Endothelial cell of umbilical vein (primary cell): ENCODE measurements around the gene NCK1. TPM values are rescaled to one million over a fixed set of nuclear protein-coding genes. Genes with fewer than 3 reads are reported as not detected.

Source experiments
- BruUV-seq: library from RNA; stranded (reverse); fragments of 400-500 nt; replicated peaks from 2 replicates; lab custom pipeline; 2021; lab: Mats Ljungman, UMichigan
- CTCF ChIA-PET: fragments of 300-600, 350-600 bp; sonication (Branson Sonifier 250); formaldehyde crosslinking; loops from one replicate; lab custom pipeline; 2021; ENCODE audit warnings: antibody characterized with exemption, inconsistent platforms; lab: Charles Lee
- POLR2A ChIA-PET: fragments of 300-600, 350-600 bp; sonication (Branson Sonifier 250); formaldehyde crosslinking; loops from one replicate; lab custom pipeline; 2021; ENCODE audit warnings: antibody characterized with exemption, inconsistent platforms; lab: Charles Lee
- DNase-seq: peaks from one replicate; pipeline ENCODE4 v3.0.0-alpha.2; 2011; ENCODE audit warnings: low read depth, low spot score
- FAIRE-seq: peaks from 2 replicates; lab custom pipeline; 2011; peaks lifted over from hg19 to GRCh38; lab: Jason Lieb, UNC
- H2AFZ ChIP-seq: 2 replicates; pipeline ENCODE4 v1.6.0; 2012; ENCODE audit warnings: low read depth, low read length, control low read depth, inconsistent platforms
- H3K27ac ChIP-seq: 2 replicates; pipeline ENCODE4 v1.5.1; 2011; ENCODE audit warnings: low read depth, mild to moderate bottlenecking, control low read depth, low read length, moderate library complexity; ENCODE audit not compliant: insufficient read depth
- H3K27me3 ChIP-seq, 2 experiments: 2 replicates each; pipeline versions ENCODE4 v1.6.0 to v1.6.1; 2011; ENCODE audit warnings: low read length in 2 of 2, mixed read lengths in 1 of 2; ENCODE audit not compliant: control insufficient read depth in 2 of 2, insufficient read depth in 2 of 2
- H3K36me3 ChIP-seq, 2 experiments: 2 replicates in 1 of 2; 3 replicates in 1 of 2; pipeline ENCODE4 v1.5.1; 2011; ENCODE audit warnings: low read length in 2 of 2, mild to moderate bottlenecking in 1 of 2, moderate library complexity in 1 of 2; ENCODE audit not compliant: control insufficient read depth in 2 of 2, insufficient read depth in 2 of 2; ENCODE audit errors: extremely low read depth in 1 of 2
- H3K4me1 ChIP-seq: 3 replicates; pipeline ENCODE4 v1.5.1; 2011; ENCODE audit warnings: mild to moderate bottlenecking, low read length; ENCODE audit not compliant: control insufficient read depth, insufficient read depth; ENCODE audit errors: extremely low read depth
- H3K4me2 ChIP-seq: 2 replicates; pipeline ENCODE4 v1.6.1; 2011; ENCODE audit warnings: low read length, control low read depth, mixed read lengths; ENCODE audit not compliant: insufficient read depth
- H3K4me3 ChIP-seq, 3 experiments: fragments of 200-600 bp in 1 of 3; sonication (generic), shearing (Covaris generic) in 1 of 3; replicated peaks in 1 of 3; 2 replicates each; pipeline ENCODE4 v1.5.1; 2011 to 2016; ENCODE audit warnings: control low read depth in 3 of 3, low read length in 3 of 3, mild to moderate bottlenecking in 2 of 3, inconsistent platforms in 1 of 3, low read depth in 1 of 3, moderate library complexity in 1 of 3; ENCODE audit not compliant: insufficient read depth in 1 of 3
- H3K79me2 ChIP-seq: 2 replicates; pipeline ENCODE4 v1.6.0; 2012; ENCODE audit warnings: low read length, inconsistent platforms; ENCODE audit not compliant: control insufficient read depth, insufficient read depth
- H3K9ac ChIP-seq: replicated peaks from 2 replicates; pipeline ENCODE3; 2011; ENCODE audit warnings: low read length, control low read depth; ENCODE audit not compliant: insufficient read depth; ENCODE audit errors: extremely low read depth
- H3K9me1 ChIP-seq: replicated peaks from 3 replicates; pipeline ENCODE4 v1.6.0; 2011; ENCODE audit warnings: mild to moderate bottlenecking, low read length; ENCODE audit not compliant: control insufficient read depth, insufficient read depth; ENCODE audit errors: extremely low read depth
- H3K9me3 ChIP-seq: replicated peaks from 2 replicates; pipeline ENCODE4 v1.5.1; 2012; ENCODE audit warnings: low read length, inconsistent platforms; ENCODE audit not compliant: control insufficient read depth, insufficient read depth
- H4K20me1 ChIP-seq: replicated peaks from 2 replicates; pipeline ENCODE3; 2011; ENCODE audit warnings: mild to moderate bottlenecking, low read length; ENCODE audit not compliant: control insufficient read depth, insufficient read depth; ENCODE audit errors: extremely low read depth
- CTCF ChIP-seq, 2 donors: IDR thresholded peaks; 1 replicate in 1 of 2; 2 replicates in 1 of 2; pipeline ENCODE4 v1.5.1; 2011; ENCODE audit warnings: low read length in 2 of 2, mild to moderate bottlenecking in 2 of 2, moderate library complexity in 2 of 2, control low read depth in 1 of 2, inconsistent platforms in 1 of 2, low read depth in 1 of 2; ENCODE audit not compliant: insufficient read depth in 1 of 2; ENCODE audit errors: extremely low read depth in 1 of 2
- EZH2 ChIP-seq: IDR thresholded peaks from 2 replicates; pipeline ENCODE4 v1.6.1; 2012; ENCODE audit warnings: borderline replicate concordance, low read depth, mild to moderate bottlenecking, moderate library complexity, low read length, inconsistent platforms; ENCODE audit not compliant: severe bottlenecking
- FOS ChIP-seq: IDR thresholded peaks from 2 replicates; pipeline ENCODE4 v1.6.1; 2011; ENCODE audit warnings: mild to moderate bottlenecking, low read length, moderate library complexity, borderline replicate concordance; ENCODE audit not compliant: insufficient read depth
- GATA2 ChIP-seq: IDR thresholded peaks from 2 replicates; pipeline ENCODE4 v1.7.0; 2011; ENCODE audit warnings: low read depth, mild to moderate bottlenecking, moderate library complexity, mixed read lengths, low read length; ENCODE audit not compliant: insufficient read length, insufficient read depth
- JUN ChIP-seq: IDR thresholded peaks from 2 replicates; pipeline ENCODE4 v1.6.1; 2011; ENCODE audit warnings: borderline replicate concordance, low read depth; ENCODE audit not compliant: insufficient read length, insufficient read depth
- MAX ChIP-seq: IDR thresholded peaks from 2 replicates; pipeline ENCODE4 v1.6.1; 2011; ENCODE audit not compliant: insufficient read depth, insufficient read length
- MYC ChIP-seq: IDR thresholded peaks from one replicate; pipeline ENCODE4 v1.6.1; 2011; ENCODE audit warnings: mild to moderate bottlenecking, low read depth, low read length
- POLR2A ChIP-seq: IDR thresholded peaks from 2 replicates; pipeline ENCODE4 v1.6.1; 2012; ENCODE audit warnings: low read depth, mild to moderate bottlenecking, control low read depth, low read length
- POLR2AphosphoS5 ChIP-seq: IDR thresholded peaks from 2 replicates; pipeline ENCODE4 v1.6.1; 2012; ENCODE audit warnings: low read depth, mild to moderate bottlenecking, control low read depth, low read length, moderate library complexity; ENCODE audit not compliant: insufficient read depth
- dilution Hi-C: fragments of 300-500 bp; cut with MboI; formaldehyde crosslinking; loops from one replicate; pipeline ENCODE4 v1.15.0; 2019; ENCODE audit warnings: low sequenced_read_pairs; ENCODE audit not compliant: extremely low pct_ligation_motif_present
- intact Hi-C: fragments of 100-400 bp; cut with micrococcal nuclease; formaldehyde crosslinking; loops from one replicate; pipeline ENCODE4 v1.10.0; 2022
- polyA plus RNA-seq, 4 experiments: library from polyadenylated mRNA; depleted of rRNA in 3 of 4; stranded (reverse) in 3 of 4; unstranded in 1 of 4; fragments of >200 nt; gene quantifications; 2 replicates each; pipeline versions ENCODE4 v1.2.1 to v1.2.3, GENCODE V29; 2011 to 2012; ENCODE audit warnings: missing spikeins in 1 of 4
- total RNA-seq: library from RNA; stranded (reverse); gene quantifications from 2 replicates; pipeline ENCODE4 v1.2.3, GENCODE V29; 2021

Gene NCK1
- total and polyA plus RNA-seq, 2 donors (not counting 3 experiments of a cell fraction or from before 2014, with no cell fraction given), result 19.3 to 52.2 TPM

DNA sequence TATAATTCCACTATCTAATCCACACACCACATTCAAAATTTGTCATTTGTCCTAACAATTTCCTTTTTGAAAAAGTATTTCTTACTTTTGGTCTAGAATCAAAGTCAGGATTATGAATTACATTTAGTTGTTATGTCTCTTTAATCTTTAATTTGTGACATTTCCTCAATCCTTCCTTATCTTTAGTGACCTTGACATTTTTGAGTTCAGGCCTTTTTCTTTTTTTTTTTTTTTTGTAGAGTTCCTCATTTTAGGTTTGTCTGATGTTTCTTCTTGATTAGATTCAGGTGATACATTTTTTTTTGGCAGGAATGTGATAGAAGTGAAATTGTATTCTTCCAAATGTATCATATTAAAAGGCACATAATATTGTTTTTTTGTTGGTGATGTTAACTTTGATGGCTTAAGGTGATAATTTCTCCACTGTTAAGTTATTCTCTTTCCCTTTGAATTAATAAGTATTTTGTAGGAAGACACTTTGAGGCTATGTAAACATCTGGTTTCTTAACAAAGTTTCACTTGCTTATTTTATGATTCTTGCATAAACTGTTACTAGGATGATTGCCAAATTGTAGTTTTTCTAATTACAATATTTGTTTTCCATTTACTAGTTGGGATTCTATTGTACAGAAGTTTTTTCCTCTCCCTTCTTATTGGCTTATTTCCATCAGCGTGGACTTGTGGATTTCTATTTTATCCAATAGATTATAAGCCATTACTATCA lies 26.8 kb upstream of the NCK1 start:
- Histone ChIP-seq H3K27ac (no peak overlapping the region), H3K4me3 (no peak overlapping the region), H3K79me2 (peaks cover 63% of the 10 kb centered on the region), H3K4me2 (no peak overlapping the region), H3K4me1 (peaks cover 53% of the 10 kb centered on the region), H3K9ac (no peak overlapping the region), H3K9me1 (no peaks in the 10 kb centered on the region), H2AFZ (no peak overlapping the region), H3K36me3 (no peaks in the 10 kb centered on the region), H3K9me3 (no peaks in the 10 kb centered on the region), H4K20me1 (peaks cover 2% of the 10 kb centered on the region), H3K27me3 (no peaks in the 10 kb centered on the region)
- CTCF ChIA-PET, result interaction anchor here (2.4 kb wide), 1 partner anchor 24 kb away, joined by 10 read pairs; no protein-coding TSS in a partner anchor
- no TSS peak for BruUV-seq
- FAIRE-seq, result no peak
- intact Hi-C loops, result loop anchor here (5.0 kb wide), 1 partner anchor 638 kb away; the partner anchor contains the start of gene MSL2
- POLR2A ChIA-PET, result no interaction called here
- DNase-seq, result no peak
- TF ChIP-seq MYC, result no peak
- TF ChIP-seq JUN, result no peak
- TF ChIP-seq CTCF (IDR thresholded peaks at IDR 0.05; ENCODE audit: extremely low read depth in 1 of 2, insufficient read depth in 1 of 2, low read depth in 1 of 2, low read length in 2 of 2), result no peak
- TF ChIP-seq MAX, result no peak
- no peak for TF ChIP-seq POLR2A
- no peak for TF ChIP-seq EZH2
- no peak for TF ChIP-seq POLR2AphosphoS5
- no peak for TF ChIP-seq GATA2
- TF ChIP-seq FOS, result no peak
- dilution Hi-C loops, result no loop called here
